ENCODE measurements around the gene LHX5. TPM values are rescaled to one million over a fixed set of nuclear protein-coding genes. Genes with fewer than 3 reads are reported as not detected.

LHX5 gene
- total RNA-seq, 2 experiments from 2014 or later = not detected

- CTCF ChIA-PET = no interaction called here
- intact Hi-C loops (cut with micrococcal nuclease) = no loop called here
Observed at GRCh38 chr12:113416091-113416754, 55.4 kb downstream of the LHX5 start.

GRCh38 chr12:113414519-113415038, 57.1 kb downstream of the LHX5 start:
- no peak for DNase-seq
- no peaks in the 10 kb centered on the region for H3K27me3 Mint-ChIP-seq (ENCODE audit: low read depth)
- H3K36me3 Mint-ChIP-seq (ENCODE audit: low read depth) = no peaks in the 10 kb centered on the region
- no peak overlapping the region for H3K27ac Mint-ChIP-seq
- CTCF ChIA-PET = interaction anchor here (1.0 kb wide), 1 partner anchor 10 kb away, joined by 3 read pairs; no protein-coding TSS in a partner anchor
- intact Hi-C loops (cut with micrococcal nuclease) = no loop called here
- H3K4me3 Mint-ChIP-seq = no peak overlapping the region
- no peaks in the 10 kb centered on the region for H3K4me1 Mint-ChIP-seq (ENCODE audit: low read depth)
- no peaks in the 10 kb centered on the region for H3K9me3 Mint-ChIP-seq

More at GRCh38 chr12:113416091-113416754, 55.4 kb downstream of the LHX5 start:
- DNase-seq = no peak
- H3K27me3 Mint-ChIP-seq (ENCODE audit: low read depth) = no peaks in the 10 kb centered on the region
- H3K9me3 Mint-ChIP-seq = no peaks in the 10 kb centered on the region
- no peak overlapping the region for H3K27ac Mint-ChIP-seq
- H3K36me3 Mint-ChIP-seq (ENCODE audit: low read depth) = no peaks in the 10 kb centered on the region
- H3K4me1 Mint-ChIP-seq (ENCODE audit: low read depth) = no peaks in the 10 kb centered on the region
- H3K4me3 Mint-ChIP-seq = no peak overlapping the region

GRCh38 chr12:113413488-113413939, 58.2 kb downstream of the LHX5 start:
- DNase-seq = no peak
- intact Hi-C loops (cut with micrococcal nuclease) = no loop called here
- CTCF ChIA-PET = interaction anchor here (0.7 to 1.3 kb wide), 2 partner anchors 12 kb away, joined by 3 to 4 read pairs; no protein-coding TSS in a partner anchor
- H3K36me3 Mint-ChIP-seq (ENCODE audit: low read depth) = no peaks in the 10 kb centered on the region
- no peaks in the 10 kb centered on the region for H3K27me3 Mint-ChIP-seq (ENCODE audit: low read depth)
- H3K4me1 Mint-ChIP-seq (ENCODE audit: low read depth) = no peaks in the 10 kb centered on the region
- no peak overlapping the region for H3K4me3 Mint-ChIP-seq
- H3K27ac Mint-ChIP-seq = no peak overlapping the region
- H3K9me3 Mint-ChIP-seq = no peaks in the 10 kb centered on the region

Other genes starting within 250 kb of the LHX5 start
- gene SLC8B1, start 136.8 kb downstream of the LHX5 start, total RNA-seq = 10 to 100 TPM; 20.2 to 20.4 TPM
- 10 to 100 TPM; 13.9 to 14.1 TPM for gene PLBD2, start 113.3 kb downstream of the LHX5 start, total RNA-seq
- gene SDS, start 68.0 kb downstream of the LHX5 start, total RNA-seq = not detected
- gene SDSL, start 49.5 kb downstream of the LHX5 start, total RNA-seq = not detected